Measurements from ENCODE around the gene DNAJC5.
"Not testable (repeated sequence)": the region's sequence is repeated elsewhere in the genome, so short reads cannot be mapped to it uniquely, and the experiment has no call there.

The DNAJC5 gene

GRCh38 chr20:63956664-63957003, 61.7 kb downstream of the DNAJC5 start:
- no peak for DNase-seq (ENCODE audit: low spot score)

GRCh38 chr20:63957004-63957689, 62.2 kb downstream of the DNAJC5 start:
- DNase-seq (ENCODE audit: low spot score), result no peak

DNA sequence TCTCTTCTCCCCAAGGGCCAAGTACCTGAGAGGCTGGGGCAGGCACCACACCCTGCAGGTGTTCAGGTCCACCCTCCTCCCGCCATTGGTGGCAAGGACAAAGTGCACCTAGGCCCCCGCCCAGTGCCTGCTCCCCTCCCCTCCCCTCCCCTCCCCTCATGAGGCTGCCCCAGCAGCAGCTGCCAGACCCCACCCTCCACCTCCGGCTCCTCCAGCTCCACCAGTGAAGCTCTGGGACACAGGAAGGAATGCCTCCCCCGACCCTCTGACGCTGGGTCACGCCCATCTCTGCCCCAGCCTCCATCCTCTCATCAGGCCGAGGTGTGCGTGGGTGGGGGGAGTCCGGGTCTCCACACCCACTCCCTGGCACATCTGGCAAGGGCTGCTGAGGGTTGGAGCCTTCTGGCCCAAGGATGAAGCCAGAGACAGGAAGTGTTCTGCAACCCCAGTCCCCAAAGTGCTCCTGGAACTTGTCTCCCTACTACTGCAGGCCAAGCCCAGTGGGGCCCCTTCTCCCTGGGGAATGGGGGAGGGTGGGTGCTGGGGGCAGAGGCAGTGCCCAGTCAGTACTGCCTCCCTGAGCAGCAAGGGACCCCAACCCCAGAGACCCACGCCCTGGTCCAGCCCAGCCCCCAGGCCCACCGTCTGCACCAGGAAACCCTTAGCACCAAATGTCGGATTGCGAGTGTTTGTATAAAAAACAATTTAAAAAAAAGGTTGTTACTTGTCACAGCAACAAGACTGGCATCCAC, 62.9 kb downstream of the DNAJC5 start:
- no peak for DNase-seq (ENCODE audit: low spot score)

DNA sequence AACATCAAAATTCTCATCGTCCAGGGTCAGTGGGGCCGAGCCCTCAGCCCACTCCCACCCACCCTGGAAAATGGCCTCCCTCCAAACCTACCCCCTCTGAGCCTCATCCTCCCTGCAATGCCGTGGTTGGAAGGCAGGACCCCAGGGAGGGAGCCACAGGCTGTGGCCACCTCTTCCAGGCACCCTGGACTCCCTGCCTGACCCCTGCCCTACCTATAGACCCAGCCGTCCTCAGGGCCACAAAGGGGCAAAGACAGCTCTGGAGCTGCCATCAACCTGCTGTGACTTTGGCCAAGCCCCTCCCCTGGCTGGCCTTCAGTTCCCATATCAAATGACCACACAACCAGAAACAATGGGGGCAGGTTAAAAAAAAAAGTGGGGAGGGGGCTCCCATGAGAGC, 63.5 kb downstream of the DNAJC5 start:
- no peak for DNase-seq (ENCODE audit: low spot score)

DNA sequence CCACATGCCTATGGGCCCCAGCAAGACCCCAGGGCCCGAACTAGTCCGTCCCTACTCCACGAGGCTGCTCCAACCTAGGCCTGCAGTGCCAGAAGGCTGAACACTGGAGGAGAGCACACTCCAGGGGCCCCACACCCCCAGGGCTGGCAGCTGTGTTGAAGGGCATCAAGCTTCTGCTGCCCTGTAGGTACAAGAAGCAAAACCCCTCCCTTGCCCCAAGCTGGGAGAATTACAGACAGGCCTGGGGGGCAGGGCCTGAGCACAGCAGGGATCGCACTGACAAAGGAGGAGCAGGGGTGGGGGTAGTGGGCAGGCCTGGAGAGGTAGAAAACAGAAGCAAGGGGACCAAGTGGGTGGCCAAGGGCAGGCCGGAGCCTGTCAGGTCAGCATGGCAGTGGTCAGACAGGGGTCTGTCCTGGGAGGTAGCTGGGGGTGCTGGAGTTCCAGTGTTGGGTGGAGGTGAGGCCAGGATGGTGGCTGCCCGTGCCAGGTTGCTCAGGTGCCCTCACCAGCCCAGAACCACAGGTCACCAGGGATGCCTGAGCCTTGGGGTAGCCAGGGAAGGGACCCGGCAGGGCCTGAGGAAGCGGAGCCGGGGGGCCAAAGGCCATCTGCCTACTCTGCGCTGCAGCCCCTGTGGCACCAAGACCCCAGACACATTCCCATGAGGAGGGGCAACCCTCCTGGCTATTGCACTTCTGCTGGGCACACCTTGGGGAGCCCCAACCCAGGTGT, 64.2 kb downstream of the DNAJC5 start:
- DNase-seq (ENCODE audit: low spot score), result no peak

- DNase-seq (ENCODE audit: low spot score), result no peak
Observed at GRCh38 chr20:63959699-63960075, 64.8 kb downstream of the DNAJC5 start.

GRCh38 chr20:63960654-63961621, 66.0 kb downstream of the DNAJC5 start:
- DNase-seq (ENCODE audit: low spot score), result not testable (repeated sequence)

DNA sequence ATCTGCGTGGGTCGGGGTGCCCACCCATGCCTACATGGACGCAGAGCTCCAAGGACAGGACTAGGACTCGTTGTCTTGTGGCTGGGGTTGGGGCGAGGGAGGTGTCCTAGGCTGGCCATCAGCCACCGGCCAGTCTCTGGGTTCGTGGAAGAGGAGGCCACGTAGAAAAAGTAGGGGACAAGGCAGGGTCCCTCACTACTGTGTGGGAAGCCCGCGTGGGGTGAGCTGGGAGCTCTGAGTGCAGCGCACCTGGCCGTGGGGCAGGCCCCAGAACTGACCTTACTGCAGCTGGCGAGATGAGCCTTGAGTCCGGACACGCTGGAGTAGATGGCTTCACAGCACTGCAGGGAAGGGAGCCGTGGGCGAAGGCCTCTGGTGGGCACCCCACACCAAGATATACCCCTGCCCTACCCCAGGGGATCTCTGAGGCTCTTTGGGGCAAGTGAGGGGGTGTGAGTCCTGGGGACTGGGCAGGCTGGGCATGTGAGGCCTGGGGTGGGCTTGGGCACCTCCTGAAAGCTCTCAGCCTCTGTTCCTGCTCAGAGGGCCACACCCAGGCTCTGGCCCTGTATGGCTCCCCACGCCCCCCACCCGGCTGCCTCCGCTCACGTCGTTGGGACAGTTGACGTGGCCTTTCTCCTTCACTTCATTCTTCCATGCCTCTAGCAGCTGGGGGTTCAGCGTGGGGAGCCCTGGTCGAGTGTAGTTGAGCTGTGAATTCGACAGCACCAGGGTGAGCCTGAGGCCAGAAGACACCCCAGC, 66.9 kb downstream of the DNAJC5 start:
- no peak for DNase-seq (ENCODE audit: low spot score)

DNA sequence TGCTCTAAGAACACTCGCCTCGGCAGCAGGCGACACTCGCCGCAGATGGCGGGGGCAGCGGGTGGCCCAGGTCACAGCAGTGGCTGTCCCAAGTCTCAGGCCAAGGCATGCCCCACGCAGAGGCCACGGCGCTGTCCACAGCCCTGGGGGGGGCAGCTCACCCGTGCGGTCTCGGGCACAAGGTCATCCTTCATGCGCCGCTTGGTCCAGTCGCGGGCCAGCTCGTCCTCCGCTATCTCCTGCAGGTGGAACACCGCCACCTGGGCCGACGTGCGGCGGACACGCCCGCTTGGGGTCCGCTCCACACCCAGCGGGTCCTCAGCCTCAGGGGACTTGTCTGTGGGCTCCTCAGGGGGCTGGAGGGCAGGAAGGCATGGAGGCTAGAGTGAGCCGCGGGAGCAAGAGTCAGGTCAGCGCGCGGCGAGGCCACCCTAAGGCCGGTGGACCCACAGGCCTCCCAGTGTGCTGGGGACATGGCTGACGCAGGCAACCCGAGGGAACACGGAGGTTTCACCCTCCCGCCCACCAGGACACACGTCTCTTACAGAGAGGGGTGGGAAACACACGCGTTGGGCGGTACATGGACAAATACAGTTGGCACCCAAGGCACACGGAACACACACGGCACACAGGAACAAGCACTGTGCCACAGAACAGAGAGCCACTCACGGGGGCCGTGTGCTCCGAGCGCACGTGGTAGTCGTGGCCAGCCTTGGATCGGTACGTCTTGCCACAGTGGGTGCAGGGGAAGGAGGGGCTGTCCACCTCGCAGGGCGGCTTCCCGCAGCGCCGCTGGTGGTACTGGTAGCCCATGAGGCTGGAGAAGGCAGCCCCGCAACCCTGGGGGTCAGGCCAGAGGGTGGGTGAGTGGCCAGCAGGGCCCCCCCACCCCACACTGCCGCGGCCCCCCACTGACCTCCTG, 67.8 kb downstream of the DNAJC5 start:
- DNase-seq (ENCODE audit: low spot score), result no peak

GRCh38 chr20:63963348-63963741, 68.4 kb downstream of the DNAJC5 start:
- DNase-seq (ENCODE audit: low spot score), result no peak

GRCh38 chr20:63963784-63964301, 68.9 kb downstream of the DNAJC5 start:
- no peak for DNase-seq (ENCODE audit: low spot score)

GRCh38 chr20:63964412-63964811, 69.5 kb downstream of the DNAJC5 start:
- no peak for DNase-seq (ENCODE audit: low spot score)

GRCh38 chr20:63966172-63966943, 71.4 kb downstream of the DNAJC5 start:
- DNase-seq (ENCODE audit: low spot score), result no peak

DNA sequence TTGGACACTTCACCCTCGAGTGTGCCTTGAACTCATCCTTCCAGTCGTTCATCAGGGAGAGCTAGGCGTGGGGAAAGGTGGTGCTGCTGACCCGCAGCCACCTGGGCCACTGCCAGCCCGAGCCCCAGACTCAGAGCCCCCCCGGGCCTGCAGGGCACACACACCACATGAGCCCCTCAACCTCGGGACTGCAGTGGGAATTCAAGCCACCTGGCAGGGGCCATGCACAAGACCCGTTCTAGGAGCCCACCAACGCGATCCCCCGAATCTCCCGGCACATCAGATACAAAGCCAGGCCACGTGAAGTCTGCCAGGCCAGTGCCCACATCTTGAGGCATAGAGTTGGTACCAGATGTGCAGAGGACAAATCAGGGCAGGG, 72.0 kb downstream of the DNAJC5 start:
- DNase-seq (ENCODE audit: low spot score), result no peak

DNA sequence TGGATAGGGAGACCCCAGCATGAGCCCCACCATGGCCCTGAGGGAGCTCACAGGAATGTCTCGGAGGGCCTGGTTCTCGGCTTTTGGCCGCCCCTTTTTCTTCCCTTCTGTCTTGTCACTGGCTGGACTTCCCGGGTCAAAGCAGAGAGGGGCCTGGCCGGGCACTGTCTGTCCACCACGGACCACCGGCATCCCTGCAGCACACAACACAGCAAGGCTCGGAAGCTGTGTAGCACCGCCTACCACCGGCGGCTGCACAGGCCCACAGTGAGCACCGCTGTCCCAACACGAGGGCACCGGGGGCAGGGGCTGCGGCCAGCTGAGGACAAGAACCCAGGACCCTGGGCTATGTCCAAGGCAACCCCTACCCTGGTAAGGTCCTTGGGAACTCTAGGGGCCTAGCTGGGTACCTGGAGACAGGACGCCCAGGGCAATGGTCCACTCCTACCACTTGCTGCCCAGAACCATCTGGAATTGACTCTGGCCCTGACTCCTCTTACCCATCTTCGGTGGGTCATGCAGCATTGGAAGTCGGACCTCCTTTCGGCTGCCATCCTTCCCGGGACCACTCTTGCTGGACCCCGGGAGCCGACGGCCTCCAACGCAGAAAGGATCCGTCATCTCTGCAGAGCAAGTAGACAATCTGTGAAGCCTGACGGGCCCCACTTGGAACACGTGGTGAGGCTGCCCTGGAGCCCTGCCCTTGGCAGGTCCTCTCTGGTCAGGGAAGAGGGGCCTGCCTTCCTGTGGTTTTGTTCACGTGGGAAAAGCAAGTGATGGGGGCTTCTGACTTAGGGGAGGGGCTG, 72.6 kb downstream of the DNAJC5 start:
- DNase-seq (ENCODE audit: low spot score), result no peak

GRCh38 chr20:63968136-63968927, 73.4 kb downstream of the DNAJC5 start:
- DNase-seq (ENCODE audit: low spot score), result no peak
